Measurements from ENCODE around the gene KIF6. TPM values are rescaled to one million over a fixed set of nuclear protein-coding genes. Genes with fewer than 3 reads are reported as not detected.

KIF6 gene
- total RNA-seq, 1 donor from 2014 or later, result 0.43 TPM

GRCh38 chr6:39465539-39465938 lies 259.7 kb downstream of the KIF6 start:
- peaks cover 0 to 9% of the 10 kb centered on the region in 2 donors for H3K9me3 ChIP-seq
- no peak for DNase-seq (ENCODE audit: low spot score in 2 of 2)
- H3K4me1 ChIP-seq, result no peaks in the 10 kb centered on the region
- no peak overlapping the region for H3K4me3 ChIP-seq
- H3K27ac ChIP-seq, result no peak overlapping the region
- no peak for TF ChIP-seq CTCF (IDR thresholded peaks at IDR 0.05)
- H3K27me3 ChIP-seq, result no peaks in the 10 kb centered on the region
- intact Hi-C loops (cut with DNase I), result no loop called here
- no peaks in the 10 kb centered on the region for H3K36me3 ChIP-seq

DNA sequence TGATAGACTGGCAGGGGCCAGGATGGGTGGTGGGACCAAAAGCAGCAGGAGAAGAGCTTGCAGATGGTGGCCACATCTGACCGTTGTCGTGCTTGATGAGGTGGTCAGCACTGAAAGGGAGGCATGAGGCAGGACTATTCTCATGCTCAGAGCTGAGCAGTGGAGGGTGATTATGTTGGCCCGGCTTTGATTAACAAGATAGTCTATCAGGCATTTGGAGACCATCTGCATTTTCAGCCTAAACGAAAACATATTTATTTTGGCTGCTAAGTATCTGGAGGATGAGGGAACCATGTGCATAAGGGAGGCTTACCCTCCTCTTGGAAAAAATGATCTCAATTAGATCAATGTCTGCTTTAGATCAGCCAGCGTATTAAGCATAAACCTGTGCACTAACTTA lies 261.1 kb downstream of the KIF6 start:
- H3K9me3 ChIP-seq, result peaks cover 0 to 9% of the 10 kb centered on the region in 2 donors
- TF ChIP-seq CTCF (IDR thresholded peaks at IDR 0.05), result no peak
- no peaks in the 10 kb centered on the region for H3K4me1 ChIP-seq
- DNase-seq (ENCODE audit: low spot score in 2 of 2), result no peak
- no peaks in the 10 kb centered on the region for H3K27me3 ChIP-seq
- intact Hi-C loops (cut with DNase I), result no loop called here
- H3K27ac ChIP-seq, result no peak overlapping the region
- no peak overlapping the region for H3K4me3 ChIP-seq
- no peaks in the 10 kb centered on the region for H3K36me3 ChIP-seq

GRCh38 chr6:39453956-39454524 lies 271.2 kb downstream of the KIF6 start:
- H3K4me1 ChIP-seq, result no peaks in the 10 kb centered on the region
- no peaks in the 10 kb centered on the region for H3K36me3 ChIP-seq
- intact Hi-C loops (cut with DNase I), result no loop called here
- no peak for TF ChIP-seq CTCF (IDR thresholded peaks at IDR 0.05)
- DNase-seq (ENCODE audit: low spot score in 2 of 2), result no peak
- no peak overlapping the region for H3K27ac ChIP-seq
- no peaks in the 10 kb centered on the region for H3K9me3 ChIP-seq
- H3K27me3 ChIP-seq, result no peaks in the 10 kb centered on the region
- H3K4me3 ChIP-seq, result no peak overlapping the region

- DNase-seq (ENCODE audit: low spot score in 2 of 2), result no peak
- intact Hi-C loops (cut with DNase I), result no loop called here
- Histone ChIP-seq H3K27me3 (no peaks in the 10 kb centered on the region), H3K27ac (no peak overlapping the region), H3K36me3 (no peaks in the 10 kb centered on the region), H3K9me3 (no peaks in the 10 kb centered on the region), H3K4me1 (no peaks in the 10 kb centered on the region), H3K4me3 (no peak overlapping the region)
- TF ChIP-seq CTCF (IDR thresholded peaks at IDR 0.05), result no peak
Observed at GRCh38 chr6:39453241-39453640, 272.0 kb downstream of the KIF6 start.

GRCh38 chr6:39452306-39453145 lies 272.7 kb downstream of the KIF6 start:
- H3K36me3 ChIP-seq, result no peaks in the 10 kb centered on the region
- no peaks in the 10 kb centered on the region for H3K4me1 ChIP-seq
- intact Hi-C loops (cut with DNase I), result no loop called here
- H3K27me3 ChIP-seq, result no peaks in the 10 kb centered on the region
- no peak for TF ChIP-seq CTCF (IDR thresholded peaks at IDR 0.05)
- DNase-seq (ENCODE audit: low spot score in 2 of 2), result no peak
- no peak overlapping the region for H3K4me3 ChIP-seq
- no peak overlapping the region for H3K27ac ChIP-seq
- H3K9me3 ChIP-seq, result no peaks in the 10 kb centered on the region

All from ascending aorta (tissue), 2 donors.